ENCODE measurements around the gene UBR3. TPM values are rescaled to one million over a fixed set of nuclear protein-coding genes. Genes with fewer than 3 reads are reported as not detected.
"Not testable (repeated sequence)": the region's sequence is repeated elsewhere in the genome, so short reads cannot be mapped to it uniquely, and the experiment has no call there.

The UBR3 gene
- total RNA-seq, 1 experiment from 2014 or later, result 25.0 TPM

DNA sequence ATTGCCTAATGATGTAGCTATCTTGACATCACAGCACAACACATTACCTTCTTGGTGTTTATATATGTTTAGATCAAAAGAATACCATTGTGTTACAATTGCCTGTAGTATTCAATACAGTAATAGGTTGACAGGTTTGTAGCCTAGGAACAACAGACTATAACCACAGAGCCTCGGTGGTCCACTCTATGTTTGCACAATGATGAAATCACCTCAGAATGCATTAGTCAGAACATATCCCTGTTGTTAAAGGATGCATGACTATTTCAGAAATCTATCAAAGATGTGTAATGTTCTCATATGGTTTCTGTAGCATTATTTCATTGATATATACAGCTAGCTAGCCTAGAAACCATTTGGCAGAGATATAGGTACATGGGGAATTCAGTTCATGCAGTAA, 11.4 kb upstream of the UBR3 start:
- peaks cover 41% of the 10 kb centered on the region for H3K4me1 ChIP-seq (replicated peaks)
- H3K4me3 ChIP-seq, result no peak overlapping the region
- H3K36me3 ChIP-seq, result peaks cover 55% of the 10 kb centered on the region
- H3K27me3 ChIP-seq (replicated peaks), result no peaks in the 10 kb centered on the region
- H3K27ac ChIP-seq, result peak overlapping the region; percentile 87
- DNase-seq (ENCODE audit: low read depth in 1 of 2, low spot score in 2 of 2), result peak; percentile 71 to 80
- no peaks in the 10 kb centered on the region for H3K9me3 ChIP-seq (replicated peaks)

DNA sequence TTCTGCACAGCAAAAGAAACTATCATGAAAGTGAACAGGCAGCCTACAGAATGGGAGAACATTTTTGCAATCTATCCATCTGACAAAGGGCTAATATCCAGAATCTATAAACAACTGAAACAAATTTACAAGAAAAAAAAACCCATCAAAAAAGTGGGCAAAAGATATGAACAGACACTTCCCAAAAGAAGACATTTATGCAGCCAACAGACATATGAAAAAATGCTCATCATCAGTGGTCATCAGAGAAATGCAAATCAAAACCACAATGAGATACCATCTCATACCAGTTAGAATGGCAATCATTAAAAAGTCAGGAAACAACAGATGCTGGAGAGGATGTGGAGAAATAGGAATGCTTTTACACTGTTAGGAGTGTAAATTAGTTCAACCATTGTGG, 10.3 kb upstream of the UBR3 start:
- Histone ChIP-seq H3K4me1 (replicated peaks) (peaks cover 41% of the 10 kb centered on the region), H3K27ac (peak overlapping the region; percentile 87; the same call in 1 of the 2 replicates)
- DNase-seq (ENCODE audit: low read depth in 1 of 2, low spot score in 2 of 2), result not testable (repeated sequence)

DNA sequence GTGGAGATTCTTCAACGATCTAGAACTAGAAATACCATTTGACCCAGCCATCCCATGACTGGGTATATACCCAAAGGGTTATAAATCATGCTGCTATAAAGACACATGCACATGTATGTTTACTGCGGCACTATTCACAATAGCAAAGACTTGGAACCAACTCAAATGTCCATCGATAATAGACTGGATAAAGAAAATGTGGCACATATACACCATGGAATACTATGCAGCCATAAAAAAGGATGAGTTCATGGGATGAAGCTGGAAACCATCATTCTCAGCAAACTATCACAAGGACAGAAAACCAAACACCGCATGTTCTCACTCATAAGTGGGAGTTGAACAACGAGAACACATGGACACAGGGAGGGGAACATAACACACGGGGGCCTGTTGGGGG, 9.9 kb upstream of the UBR3 start:
- not testable (repeated sequence) for H3K9me3 ChIP-seq (replicated peaks); DNase-seq (ENCODE audit: low read depth in 1 of 2, low spot score in 2 of 2); H3K27ac ChIP-seq; H3K27me3 ChIP-seq (replicated peaks); H3K4me3 ChIP-seq
- peaks cover 40% of the 10 kb centered on the region for H3K36me3 ChIP-seq
- peaks cover 41% of the 10 kb centered on the region for H3K4me1 ChIP-seq (replicated peaks)

More for the DNA sequence above, 10.3 kb upstream of the UBR3 start:
- peaks cover 44% of the 10 kb centered on the region for H3K36me3 ChIP-seq
- not testable (repeated sequence) for H3K27me3 ChIP-seq (replicated peaks); H3K9me3 ChIP-seq (replicated peaks); H3K4me3 ChIP-seq

DNA sequence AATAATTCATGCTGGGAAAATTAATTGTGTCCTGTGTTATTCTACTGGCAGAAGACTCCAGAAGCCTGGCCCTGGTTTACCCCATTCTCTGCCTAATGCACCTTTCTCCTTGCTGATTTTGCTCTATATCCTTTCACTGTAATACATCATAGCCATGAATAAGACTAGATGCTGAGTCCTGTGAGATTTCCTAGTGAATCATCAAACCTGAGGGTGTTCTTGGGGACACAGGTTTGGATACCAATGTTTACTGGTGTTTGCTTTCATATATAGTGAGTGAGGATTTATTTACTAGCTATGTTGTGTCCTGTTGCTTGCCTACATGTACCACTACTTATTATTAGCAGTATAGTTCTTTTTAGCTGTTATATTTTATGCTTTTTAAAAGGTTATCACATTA, 9.0 kb upstream of the UBR3 start:
- H3K4me3 ChIP-seq, result no peak overlapping the region
- 0 out of 2 replicates have a peak overlapping the region, but pooled peaks have one; percentile 44 for H3K27ac ChIP-seq
- no peaks in the 10 kb centered on the region for H3K27me3 ChIP-seq (replicated peaks)
- H3K9me3 ChIP-seq (replicated peaks), result no peaks in the 10 kb centered on the region
- H3K36me3 ChIP-seq, result peaks cover 34% of the 10 kb centered on the region
- peaks cover 41% of the 10 kb centered on the region for H3K4me1 ChIP-seq (replicated peaks)
- DNase-seq (ENCODE audit: low read depth in 1 of 2, low spot score in 2 of 2), result no peak

DNA sequence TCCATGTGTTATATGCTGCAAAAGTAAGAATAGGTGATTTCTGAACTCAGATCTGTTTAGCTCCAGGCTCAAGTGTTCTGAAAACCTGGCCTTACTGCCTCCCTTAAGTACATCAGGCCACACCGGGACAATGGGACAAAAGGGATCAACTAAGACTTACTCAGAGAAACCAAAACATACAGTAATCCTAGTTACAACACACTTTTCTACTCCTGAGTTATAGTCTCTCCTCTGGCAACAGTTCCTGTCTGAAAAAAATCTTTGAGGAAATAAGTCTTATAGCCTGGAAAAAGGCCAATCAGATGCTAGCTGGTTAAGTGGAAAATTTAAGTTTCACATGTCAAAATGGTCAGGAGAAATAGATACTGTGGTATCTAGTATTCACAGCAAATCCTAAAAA, 8.1 kb upstream of the UBR3 start:
- peaks cover 30% of the 10 kb centered on the region for H3K36me3 ChIP-seq
- H3K4me3 ChIP-seq, result no peak overlapping the region
- peaks cover 45% of the 10 kb centered on the region for H3K4me1 ChIP-seq (replicated peaks)
- DNase-seq (ENCODE audit: low read depth in 1 of 2, low spot score in 2 of 2), result no peak
- H3K27ac ChIP-seq, result peak overlapping the region; percentile 44
- no peaks in the 10 kb centered on the region for H3K27me3 ChIP-seq (replicated peaks)
- no peaks in the 10 kb centered on the region for H3K9me3 ChIP-seq (replicated peaks)

DNA sequence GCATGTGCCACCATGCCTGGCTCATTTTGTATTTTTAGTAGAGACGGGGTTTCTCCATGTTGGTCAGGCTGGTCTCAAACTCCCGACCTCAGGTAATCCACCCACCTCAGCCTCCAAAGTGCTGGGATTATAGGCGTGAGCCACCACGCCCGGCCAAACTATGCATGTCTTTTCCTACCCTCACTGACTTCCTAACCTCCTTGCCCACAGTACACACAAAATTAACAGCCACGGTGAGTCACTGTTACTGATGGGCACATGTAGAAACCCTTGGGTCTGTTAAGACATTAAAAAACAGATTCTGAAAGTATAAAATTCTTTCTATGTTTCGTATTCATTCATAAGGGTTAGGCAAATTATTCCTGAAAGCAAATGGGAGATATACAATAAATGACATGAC, 7.2 kb upstream of the UBR3 start:
- Histone ChIP-seq H3K36me3 (peaks cover 27% of the 10 kb centered on the region), H3K27ac (peak overlapping the region; percentile 44), H3K4me1 (replicated peaks) (peaks cover 47% of the 10 kb centered on the region)
- H3K4me3 ChIP-seq; H3K27me3 ChIP-seq (replicated peaks); H3K9me3 ChIP-seq (replicated peaks): not testable (repeated sequence)
- DNase-seq (ENCODE audit: low read depth in 1 of 2, low spot score in 2 of 2), result peak; percentile 28 to 56

DNA sequence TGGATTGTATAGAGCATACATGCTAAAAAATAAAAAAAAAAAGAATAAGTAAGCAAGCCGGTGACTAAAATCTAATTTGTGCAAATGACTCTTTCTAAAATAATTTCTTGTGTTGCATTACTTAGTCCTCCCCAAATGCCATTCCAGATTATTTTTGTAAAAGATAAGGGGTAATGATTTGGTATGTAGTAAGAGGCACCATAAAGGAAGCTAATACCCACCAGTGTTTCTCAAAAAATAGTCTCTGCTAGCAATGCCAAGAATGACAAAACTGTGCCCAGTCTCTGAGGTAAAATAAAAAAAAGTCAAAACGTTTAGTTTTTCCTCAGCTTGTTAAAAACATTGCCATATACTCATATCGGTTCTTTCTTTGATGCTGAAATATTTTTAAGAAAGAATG, 5.2 kb upstream of the UBR3 start:
- Histone ChIP-seq H3K36me3 (peaks cover 18% of the 10 kb centered on the region), H3K27me3 (replicated peaks) (no peaks in the 10 kb centered on the region), H3K9me3 (replicated peaks) (no peaks in the 10 kb centered on the region), H3K4me3 (no peak overlapping the region), H3K27ac (no peak overlapping the region), H3K4me1 (replicated peaks) (peaks cover 39% of the 10 kb centered on the region)
- DNase-seq (ENCODE audit: low read depth in 1 of 2, low spot score in 2 of 2), result no peak

DNA sequence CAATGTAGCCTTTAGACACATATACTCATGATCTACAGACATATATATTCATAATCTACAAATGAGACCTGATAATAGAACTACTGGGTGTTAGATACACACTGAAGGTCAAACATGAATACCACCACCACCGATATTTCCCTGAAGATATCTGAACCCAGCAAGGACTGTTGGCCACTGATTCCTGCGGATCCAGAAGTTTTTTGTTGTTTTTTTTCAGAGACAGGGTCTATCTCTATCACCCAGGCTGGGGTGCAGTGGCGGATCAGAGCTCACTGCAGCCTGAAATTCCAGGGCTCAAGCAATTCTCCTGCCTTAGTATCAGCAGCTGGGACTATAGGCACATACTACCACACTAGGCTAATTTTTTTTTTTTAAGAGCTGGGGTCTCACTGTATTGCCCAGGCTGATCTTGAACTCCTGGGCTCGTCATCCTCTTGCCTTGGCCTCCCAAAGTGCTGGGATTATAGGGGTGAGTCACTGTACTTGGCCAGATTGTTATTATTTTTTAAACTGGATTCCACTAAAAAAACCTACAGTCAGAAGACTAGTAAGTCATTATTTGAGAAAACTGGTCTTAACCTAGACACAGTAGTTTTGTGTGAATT, 4.4 kb upstream of the UBR3 start:
- Histone ChIP-seq H3K27ac (no peak overlapping the region), H3K4me3 (no peak overlapping the region), H3K36me3 (peaks cover 18% of the 10 kb centered on the region), H3K4me1 (replicated peaks) (peaks cover 39% of the 10 kb centered on the region), H3K27me3 (replicated peaks) (no peaks in the 10 kb centered on the region), H3K9me3 (replicated peaks) (0 out of 2 replicates have a peak, but pooled peaks cover 4% of the 10 kb centered on the region)
- no peak for DNase-seq (ENCODE audit: low read depth in 1 of 2, low spot score in 2 of 2)

DNA sequence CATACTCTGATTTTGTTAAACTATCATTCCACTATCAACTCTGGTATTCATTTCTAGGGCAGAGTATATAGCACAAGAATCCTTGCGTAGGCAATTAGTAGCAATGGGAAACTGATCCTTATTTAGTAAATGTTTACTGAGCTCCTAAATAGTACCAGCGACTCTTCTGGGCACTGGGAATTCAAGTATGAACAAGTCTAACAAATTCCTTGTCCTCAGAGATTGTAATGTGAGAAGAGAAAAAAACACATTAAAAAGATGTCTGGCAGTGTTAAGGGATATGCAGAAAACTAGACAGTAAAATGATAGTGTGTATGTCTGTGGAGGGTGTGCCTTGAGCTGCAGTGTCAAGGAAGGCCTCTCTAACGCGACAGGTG, 3.3 kb upstream of the UBR3 start:
- H3K4me1 ChIP-seq (replicated peaks), result peaks cover 40% of the 10 kb centered on the region
- H3K4me3 ChIP-seq, result peak overlapping the region; percentile 69
- no peak for DNase-seq (ENCODE audit: low read depth in 1 of 2, low spot score in 2 of 2)
- H3K36me3 ChIP-seq, result peaks cover 10% of the 10 kb centered on the region
- no peaks in the 10 kb centered on the region for H3K27me3 ChIP-seq (replicated peaks)
- 0 out of 2 replicates have a peak, but pooled peaks cover 4% of the 10 kb centered on the region for H3K9me3 ChIP-seq (replicated peaks)
- no peak overlapping the region for H3K27ac ChIP-seq

DNA sequence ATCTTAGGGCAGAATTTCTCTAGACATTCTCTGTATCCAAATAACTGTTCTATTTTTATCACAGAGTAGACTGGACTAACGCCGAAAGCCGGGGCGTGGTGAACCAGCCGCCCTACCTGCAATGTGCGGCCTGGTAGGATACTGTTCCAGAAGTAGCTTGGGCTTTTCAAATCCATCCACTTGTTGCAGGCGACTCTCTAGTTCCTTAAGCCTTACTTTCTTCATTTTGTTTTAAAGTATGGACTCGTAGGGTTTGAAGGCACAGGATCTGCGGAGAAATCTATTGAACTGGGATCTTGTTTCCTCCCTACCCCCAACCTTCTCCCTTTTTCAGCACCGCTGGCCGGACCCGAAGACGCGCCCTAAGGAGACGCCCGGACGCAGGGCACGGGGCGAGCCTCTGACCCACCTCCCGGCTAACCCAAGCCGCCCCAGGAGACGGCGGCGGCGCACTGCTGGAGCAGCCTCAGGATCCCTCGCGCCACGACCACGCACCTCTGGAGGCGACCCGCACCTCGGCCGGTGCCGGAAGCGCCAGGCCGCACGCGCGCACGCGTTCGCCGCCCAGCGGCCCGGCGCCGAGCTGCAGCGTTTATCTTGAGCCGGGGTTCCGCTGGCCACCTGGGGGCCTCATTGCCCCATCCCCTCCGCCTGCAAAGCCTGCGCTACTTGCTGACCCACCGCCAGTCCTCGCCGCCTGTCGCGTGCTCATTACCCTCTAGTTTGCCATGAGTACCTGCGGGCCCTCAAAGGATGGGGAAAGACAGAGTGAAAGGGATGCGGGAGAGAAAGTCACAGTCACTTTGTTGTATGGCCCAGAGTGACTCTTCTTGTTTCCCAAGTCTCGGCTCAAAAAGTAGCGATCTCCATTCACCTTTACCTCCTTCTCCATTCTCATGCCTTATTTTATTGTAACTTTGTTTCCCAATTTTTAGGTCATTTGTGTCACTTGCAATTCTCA, 2.6 kb upstream of the UBR3 start, which contains the start of gene METTL5:
Gene METTL5, minus strand, starts transcription at position 533 of the 961 bp plus-strand sequence. Its CDS starts 308 bp downstream, at position 225.
- peaks cover 9% of the 10 kb centered on the region for H3K36me3 ChIP-seq
- H3K27me3 ChIP-seq (replicated peaks), result no peaks in the 10 kb centered on the region
- H3K27ac ChIP-seq, result peak within 1 kb of the TSS; percentile 41; the same call in 1 of the 2 replicates
- H3K9me3 ChIP-seq (replicated peaks), result 0 out of 2 replicates have a peak, but pooled peaks cover 4% of the 10 kb centered on the region
- peaks cover 34% of the 10 kb centered on the region for H3K4me1 ChIP-seq (replicated peaks)
- peak; percentile 79 to 81 for DNase-seq (ENCODE audit: low read depth in 1 of 2, low spot score in 2 of 2)
- peak within 1 kb of the TSS; percentile 69 for H3K4me3 ChIP-seq

DNA sequence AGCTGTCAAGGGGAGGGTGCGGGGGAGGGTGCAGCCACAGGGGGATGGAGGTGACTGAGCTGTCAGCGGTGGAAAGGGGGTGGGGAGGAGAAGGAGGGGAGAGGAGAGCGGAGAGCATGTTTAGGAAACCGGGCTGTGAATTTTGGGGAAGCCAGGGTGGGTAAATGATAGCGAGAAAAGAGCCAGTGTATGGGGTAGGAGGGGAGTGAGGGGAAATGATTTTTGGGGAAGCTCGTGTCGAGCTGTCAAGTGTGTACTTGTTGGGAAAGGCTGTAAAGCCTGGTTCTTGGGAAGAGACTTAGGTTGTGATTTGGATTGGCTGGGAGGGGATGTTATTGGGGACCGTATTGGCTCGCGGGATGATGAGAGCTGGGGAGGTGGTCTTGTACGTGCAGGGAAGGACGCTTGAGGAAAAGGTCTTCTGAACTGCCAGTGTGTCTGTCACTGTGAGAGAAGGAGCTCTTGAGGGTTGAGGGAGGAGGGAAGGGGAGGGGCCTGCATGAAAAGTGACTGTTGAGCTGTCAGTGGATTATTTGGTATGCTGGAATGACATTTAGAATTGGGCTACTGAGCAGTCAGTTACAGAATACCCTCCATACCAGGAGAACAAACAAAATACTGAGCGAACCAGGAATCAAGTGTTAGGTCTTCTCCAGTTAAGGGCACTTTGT, 1.0 kb downstream of the UBR3 start:
- peaks cover 21% of the 10 kb centered on the region for H3K36me3 ChIP-seq
- H3K27ac ChIP-seq, result peak overlapping the region; percentile 61; the same call in 1 of the 2 replicates
- DNase-seq (ENCODE audit: low read depth in 1 of 2, low spot score in 2 of 2), result peak; percentile 55 to 59
- H3K4me1 ChIP-seq (replicated peaks), result peaks cover 23% of the 10 kb centered on the region
- H3K4me3 ChIP-seq, result peak overlapping the region; percentile 99
- 0 out of 2 replicates have a peak, but pooled peaks cover 4% of the 10 kb centered on the region for H3K9me3 ChIP-seq (replicated peaks)
- H3K27me3 ChIP-seq (replicated peaks), result no peaks in the 10 kb centered on the region

DNA sequence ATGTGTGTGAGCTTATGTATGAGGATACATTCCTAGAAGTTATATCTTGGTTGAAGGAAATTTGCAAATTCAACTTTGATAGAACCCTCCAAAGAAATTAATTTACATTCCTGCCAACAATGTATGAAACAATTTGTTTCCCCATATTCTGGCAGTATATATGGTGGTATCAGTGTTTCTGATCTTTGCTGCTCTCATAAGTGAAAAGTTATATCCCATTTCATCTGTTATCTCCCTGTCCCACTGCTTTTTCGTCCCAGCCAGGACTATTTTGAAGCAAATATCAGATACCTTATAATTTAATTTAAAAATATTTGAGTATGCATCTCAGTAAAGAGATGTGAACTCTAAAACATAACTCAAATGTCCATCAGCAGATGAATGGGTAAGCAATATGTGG, 7.1 kb downstream of the UBR3 start:
- DNase-seq (ENCODE audit: low read depth in 1 of 2, low spot score in 2 of 2), result no peak
- H3K4me1 ChIP-seq (replicated peaks), result no peaks in the 10 kb centered on the region

DNA sequence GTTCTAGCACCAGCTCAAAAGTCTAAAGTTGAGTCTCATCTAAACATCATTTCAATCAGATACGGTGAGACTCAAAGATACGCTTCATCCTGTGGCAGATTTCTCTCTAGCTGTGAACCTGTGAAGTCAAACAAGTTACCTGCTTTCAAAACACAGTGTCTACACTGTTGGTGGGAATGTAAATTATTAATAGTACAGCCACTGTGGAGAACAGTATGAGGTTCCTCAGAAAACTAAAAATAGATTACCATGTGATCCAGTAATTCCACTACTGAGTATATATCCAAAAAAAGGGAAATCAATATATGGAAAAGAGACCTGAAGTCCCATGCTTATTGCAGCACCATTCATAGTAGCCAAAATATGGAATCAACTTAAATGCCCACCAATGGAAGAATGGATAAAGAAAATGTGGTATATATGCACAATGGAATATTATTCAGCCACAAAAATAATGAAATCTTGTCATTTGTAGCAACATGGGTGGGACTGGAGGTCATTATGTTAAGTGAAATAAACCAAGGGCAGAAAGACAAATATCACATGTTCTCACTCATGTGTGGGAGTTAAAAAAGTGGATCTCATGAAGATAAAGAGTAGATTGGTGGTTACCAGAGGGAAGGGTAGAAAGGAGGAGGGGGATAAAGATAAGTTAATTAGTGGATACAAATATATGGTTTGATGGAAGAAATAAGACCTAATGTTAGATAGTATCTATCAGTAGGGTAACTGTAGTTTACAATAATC, 11.7 kb downstream of the UBR3 start:
- peaks cover 19% of the 10 kb centered on the region for H3K36me3 ChIP-seq
- no peak for DNase-seq (ENCODE audit: low read depth in 1 of 2, low spot score in 2 of 2)
- no peak overlapping the region for H3K4me3 ChIP-seq
- H3K4me1 ChIP-seq (replicated peaks), result no peaks in the 10 kb centered on the region
- H3K27ac ChIP-seq, result no peak overlapping the region
- H3K9me3 ChIP-seq (replicated peaks), result no peaks in the 10 kb centered on the region
- no peaks in the 10 kb centered on the region for H3K27me3 ChIP-seq (replicated peaks)

More for the DNA sequence above, 7.1 kb downstream of the UBR3 start:
- Histone ChIP-seq H3K36me3 (peaks cover 22% of the 10 kb centered on the region), H3K4me3 (no peak overlapping the region), H3K9me3 (replicated peaks) (no peaks in the 10 kb centered on the region), H3K27me3 (replicated peaks) (no peaks in the 10 kb centered on the region), H3K27ac (no peak overlapping the region)
